Measurements from ENCODE around the gene DCP2. TPM values are rescaled to one million over a fixed set of nuclear protein-coding genes. Genes with fewer than 3 reads are reported as not detected.
"Not testable (repeated sequence)": the region's sequence is repeated elsewhere in the genome, so short reads cannot be mapped to it uniquely, and the experiment has no call there.

The DCP2 gene
- total RNA-seq (2014; rRNA removed), result 12.9 and 14.1 TPM in 2 replicates
- 3.2 TPM for polyA plus RNA-seq (2012)

- peak; percentile 99 for DNase-seq (ENCODE audit: low read depth)
Observed at GRCh38 chr5:112976432-112977309, at the start of gene DCP2. Gene DCP2 (plus strand): TSS chr5:112976798. CDS start chr5:112976934, 136 bp downstream.

GRCh38 chr5:112929336-112930081, 47.1 kb upstream of the DCP2 start:
- peak; percentile 19 for DNase-seq (ENCODE audit: low read depth)

GRCh38 chr5:112930082-112930344, 46.6 kb upstream of the DCP2 start:
- DNase-seq (ENCODE audit: low read depth), result no peak

DNA sequence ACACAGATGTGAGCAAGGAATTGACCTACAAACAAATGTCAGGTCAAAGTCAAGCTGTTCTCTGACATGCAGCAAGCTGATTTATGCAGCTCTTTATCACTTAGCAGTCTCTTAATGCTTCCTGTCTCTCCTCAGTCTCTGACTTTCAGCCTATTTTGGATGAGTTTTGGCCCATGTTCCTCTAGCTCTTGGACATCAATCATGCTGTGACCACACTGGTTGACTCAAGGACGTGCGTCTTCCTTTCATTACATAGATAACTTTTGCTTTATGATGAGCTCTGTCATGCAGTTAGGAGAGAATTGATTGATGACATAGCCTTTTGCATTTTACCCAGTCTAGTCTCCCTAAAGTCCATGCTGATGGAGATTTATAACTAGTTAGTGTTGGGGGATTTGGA, 45.1 kb upstream of the DCP2 start:
- no peak for DNase-seq (ENCODE audit: low read depth)

GRCh38 chr5:112933105-112933504, 43.5 kb upstream of the DCP2 start:
- DNase-seq (ENCODE audit: low read depth), result no peak

DNA sequence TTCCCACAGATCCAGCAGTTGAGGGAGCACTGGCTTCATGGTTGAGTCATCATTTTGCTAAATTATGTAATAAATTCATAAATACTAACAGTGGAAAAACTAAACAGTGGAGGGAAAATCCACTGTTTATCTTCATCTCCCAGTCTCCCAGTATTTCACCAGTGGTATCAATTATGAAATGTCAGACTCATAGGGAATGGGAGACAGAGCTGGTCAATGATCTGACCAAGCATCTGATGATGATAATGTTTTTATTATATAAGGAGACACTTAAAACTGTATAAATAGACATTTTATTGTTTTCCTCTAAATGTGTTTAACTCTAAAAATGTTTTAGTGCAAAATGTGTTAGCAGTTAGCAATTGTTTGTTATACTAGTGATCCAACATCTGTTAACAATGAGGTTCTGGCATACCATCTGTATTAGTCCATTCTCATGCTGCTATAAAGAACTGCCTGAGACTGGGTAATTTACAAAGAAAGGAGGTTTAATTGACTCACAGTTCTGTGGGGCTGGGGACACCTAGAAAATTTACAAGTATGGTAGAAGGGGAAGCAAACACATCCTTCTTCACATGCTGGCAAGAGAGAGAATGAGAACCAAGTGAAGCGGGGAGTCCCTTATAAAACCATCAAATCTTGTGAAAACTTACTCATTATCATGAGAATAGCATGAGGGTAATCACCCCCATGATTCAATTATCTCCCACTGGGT, 42.8 kb upstream of the DCP2 start:
- DNase-seq (ENCODE audit: low read depth), result peak; percentile 29

DNA sequence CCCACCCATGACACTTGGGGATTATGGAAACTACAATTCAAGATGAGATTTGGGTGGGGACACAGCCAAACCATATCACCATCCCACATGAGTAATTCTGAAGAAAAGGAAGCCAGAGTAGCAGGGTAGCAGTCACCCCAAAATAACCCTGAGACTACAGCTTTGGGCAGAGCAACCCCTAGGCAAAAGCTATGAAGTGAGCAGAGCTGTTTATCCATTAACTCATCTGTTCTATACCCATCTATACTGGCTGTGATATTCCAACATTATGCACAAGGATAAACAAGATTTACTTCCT, 42.3 kb upstream of the DCP2 start:
- DNase-seq (ENCODE audit: low read depth), result no peak

DNA sequence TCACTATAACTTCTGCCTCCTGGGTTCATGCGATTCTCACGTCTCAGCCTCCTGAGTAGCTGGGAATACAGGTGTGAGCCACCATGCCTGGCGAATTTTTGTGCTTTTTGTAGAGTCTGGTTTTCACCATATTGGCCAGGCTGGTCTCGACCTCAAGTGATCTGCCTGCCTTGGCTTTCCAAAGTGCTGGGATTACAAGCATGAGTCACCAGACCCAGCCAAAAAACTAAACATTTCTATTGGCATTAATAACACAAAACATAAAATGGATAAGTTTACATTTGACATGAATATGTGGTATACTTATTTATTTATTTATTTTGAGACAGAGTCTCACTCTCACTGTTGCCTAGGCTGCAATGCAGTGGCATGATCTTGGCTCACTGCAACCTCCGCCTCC, 40.9 kb upstream of the DCP2 start:
- peak; percentile 26 for DNase-seq (ENCODE audit: low read depth)

GRCh38 chr5:112938286-112938685, 38.3 kb upstream of the DCP2 start:
- DNase-seq (ENCODE audit: low read depth), result no peak

- no peak for DNase-seq (ENCODE audit: low read depth)
Observed at GRCh38 chr5:112940670-112941069, 35.9 kb upstream of the DCP2 start.

DNA sequence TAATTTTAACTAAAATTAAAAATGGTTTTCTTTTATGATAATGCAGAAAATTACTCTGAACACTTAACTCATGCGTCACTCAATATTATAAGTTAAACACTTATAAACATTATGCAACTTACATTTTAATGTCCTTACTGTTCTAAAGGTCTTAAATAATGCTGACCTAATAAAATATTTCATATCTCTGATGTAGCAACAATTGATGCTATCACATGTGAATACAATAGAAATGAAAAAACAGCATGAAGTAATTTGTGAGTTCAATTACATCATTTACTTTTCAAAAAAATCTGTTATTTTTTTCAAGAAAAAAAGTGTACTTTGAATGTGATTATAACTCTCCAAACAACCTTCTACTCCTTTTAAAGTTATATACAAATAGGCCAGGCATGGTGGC, 28.1 kb upstream of the DCP2 start:
- DNase-seq (ENCODE audit: low read depth), result no peak

- no peak for DNase-seq (ENCODE audit: low read depth)
Observed at GRCh38 chr5:112951124-112951702, 25.4 kb upstream of the DCP2 start.

- no peak for DNase-seq (ENCODE audit: low read depth)
Observed at GRCh38 chr5:112956606-112957005, 20.0 kb upstream of the DCP2 start.

DNA sequence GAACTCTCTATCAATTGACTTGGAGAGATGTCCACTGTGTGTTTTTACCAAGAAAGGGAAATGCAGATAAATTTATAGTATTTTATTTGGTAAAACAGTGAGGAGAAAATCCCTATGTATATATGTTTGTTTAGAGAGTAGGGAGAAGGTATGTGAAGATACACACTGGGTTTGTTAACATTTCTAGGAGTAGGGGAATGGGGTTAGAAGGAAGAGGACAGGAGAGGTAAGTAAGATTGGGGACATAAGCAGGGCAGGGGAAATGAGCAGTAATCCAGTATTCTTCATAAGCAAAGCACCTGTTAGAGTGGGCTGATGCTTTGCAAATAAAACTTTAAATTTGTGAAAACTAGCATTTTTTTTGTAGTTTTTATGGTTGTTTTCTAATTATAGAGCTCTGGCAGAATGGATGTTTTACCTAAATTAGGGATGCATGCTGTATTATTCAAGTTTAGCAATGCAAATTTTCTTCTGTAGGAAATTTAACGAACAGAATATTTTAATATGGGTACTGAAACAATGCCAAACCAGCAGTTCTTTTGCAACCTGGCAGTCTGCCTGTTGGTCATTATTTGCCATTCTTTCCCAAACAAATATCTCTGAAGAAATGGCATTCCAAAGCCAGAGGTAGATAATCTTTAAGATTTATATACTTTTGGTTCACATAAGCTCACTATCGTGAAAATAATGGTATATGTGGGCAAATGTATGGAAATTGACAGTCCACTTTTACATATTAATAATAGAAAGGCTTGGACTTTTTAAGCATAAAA, 19.4 kb upstream of the DCP2 start:
- DNase-seq (ENCODE audit: low read depth), result no peak

GRCh38 chr5:112958093-112959088, 18.2 kb upstream of the DCP2 start:
- peak; percentile 96 for DNase-seq (ENCODE audit: low read depth)

DNA sequence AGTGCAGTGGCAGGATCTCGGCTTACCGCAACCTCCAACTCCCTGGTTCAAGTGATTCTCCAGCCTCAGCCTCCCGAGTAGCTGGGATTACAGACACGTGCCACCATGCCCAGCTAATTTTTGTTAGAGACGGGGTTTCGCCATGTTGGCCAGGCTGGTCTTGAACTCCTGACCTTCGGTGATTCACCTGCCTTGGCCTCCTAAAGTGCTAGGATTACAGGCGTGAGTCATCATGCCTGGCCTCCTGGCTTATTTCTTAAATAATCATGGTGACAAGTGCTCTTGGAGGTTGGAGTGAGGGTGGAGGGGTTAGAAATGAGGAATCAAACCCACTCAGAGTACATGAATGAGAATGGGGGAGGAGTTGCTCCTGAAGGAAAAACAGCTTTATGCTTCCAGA, 16.7 kb upstream of the DCP2 start:
- DNase-seq (ENCODE audit: low read depth), result peak; percentile 89

- peak; percentile 31 for DNase-seq (ENCODE audit: low read depth)
Observed at GRCh38 chr5:112960315-112960714, 16.3 kb upstream of the DCP2 start.

- no peak for DNase-seq (ENCODE audit: low read depth)
Observed at GRCh38 chr5:112960863-112961504, 15.6 kb upstream of the DCP2 start.

DNA sequence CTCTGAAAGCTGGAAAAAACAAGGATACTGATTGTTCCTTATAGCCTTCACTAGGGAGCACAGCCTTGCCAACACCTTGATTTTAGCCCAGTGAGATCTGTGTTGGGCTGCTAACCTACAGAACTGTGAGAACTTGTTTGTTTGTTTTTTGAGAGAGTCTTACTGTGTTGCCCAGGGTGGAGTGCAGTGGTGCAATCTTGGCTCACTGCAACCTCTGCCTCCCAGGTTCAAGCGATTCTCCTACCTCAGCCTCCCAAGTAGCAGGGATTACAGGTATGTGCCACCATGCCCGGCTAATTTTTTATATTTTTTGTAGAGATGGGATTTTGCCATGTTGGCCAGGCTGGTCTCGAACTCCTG, 13.2 kb upstream of the DCP2 start:
- not testable (repeated sequence) for DNase-seq (ENCODE audit: low read depth)

Measured in LHCN-M2 (cell line).